Measurements from ENCODE around the gene MEPCE.

MEPCE gene

DNA sequence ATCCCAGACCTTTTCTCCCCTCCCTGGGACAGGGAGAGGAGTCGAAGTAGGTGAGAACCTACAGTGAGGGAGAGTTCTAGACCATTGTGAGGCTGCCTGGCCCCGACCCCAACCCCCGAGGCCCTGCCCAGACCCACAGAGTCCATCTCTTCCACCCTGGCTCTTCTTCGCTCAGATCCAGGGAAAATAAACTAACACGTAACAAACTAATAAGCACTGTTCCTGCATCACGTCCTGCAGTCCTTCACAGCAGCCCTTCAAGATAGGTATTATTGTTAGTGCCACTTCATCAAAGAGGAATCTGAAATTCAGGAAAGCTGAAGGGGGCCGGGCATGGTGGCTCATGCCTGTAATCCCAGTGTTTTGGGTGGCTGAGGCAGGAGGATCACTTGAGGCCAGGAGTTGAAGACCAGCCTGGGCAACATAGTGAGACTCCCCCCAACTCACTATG, 34.6 kb downstream of the MEPCE start, which contains the start of gene SPACDR:
SPACDR (minus strand) TSS at position 51 of the 451 bp plus-strand sequence. CDS start 235 bp downstream, outside the sequence.
- no peak for DNase-seq (ENCODE audit: low spot score)

DNA sequence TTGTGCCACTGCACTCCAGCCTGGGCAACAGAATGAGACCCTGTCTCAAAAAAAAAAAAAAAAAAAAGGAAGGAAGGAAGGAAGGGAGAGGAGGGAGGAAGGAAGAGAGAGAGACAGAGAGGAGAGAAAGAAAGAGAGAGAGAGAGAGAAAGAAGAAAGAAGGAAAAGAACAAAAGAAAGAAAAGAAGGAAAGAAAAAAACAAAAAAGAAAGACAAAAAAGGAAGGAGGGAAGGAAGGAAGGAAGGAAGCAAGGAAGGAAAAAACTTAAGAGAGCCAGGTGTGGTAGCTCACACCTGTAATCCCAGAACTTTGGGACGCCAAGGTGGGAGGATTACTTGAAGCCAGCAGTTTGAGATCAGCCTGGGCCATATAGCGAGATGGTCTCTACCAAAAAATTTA, 35.2 kb downstream of the MEPCE start:
- DNase-seq (ENCODE audit: low spot score), result no peak

DNA sequence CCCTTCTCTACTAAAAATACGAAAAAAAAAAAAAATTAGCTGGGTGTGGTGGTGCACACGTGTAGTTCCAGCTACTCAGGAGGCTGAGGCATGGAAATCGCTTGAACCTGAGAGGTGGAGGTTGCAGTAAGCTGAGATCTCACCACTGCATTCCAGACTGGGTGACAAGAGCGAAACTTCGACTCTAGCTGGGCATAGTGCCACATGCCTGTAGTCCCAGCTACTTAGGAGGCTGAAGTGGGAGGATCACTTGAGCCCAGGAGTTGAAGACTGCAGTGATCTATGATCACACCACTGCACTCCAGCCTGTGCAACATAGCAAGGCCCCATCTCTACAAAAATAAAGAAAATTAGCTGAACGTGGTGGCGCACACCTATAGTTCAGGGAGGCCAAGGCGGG, 35.7 kb downstream of the MEPCE start:
- no peak for DNase-seq (ENCODE audit: low spot score)

DNA sequence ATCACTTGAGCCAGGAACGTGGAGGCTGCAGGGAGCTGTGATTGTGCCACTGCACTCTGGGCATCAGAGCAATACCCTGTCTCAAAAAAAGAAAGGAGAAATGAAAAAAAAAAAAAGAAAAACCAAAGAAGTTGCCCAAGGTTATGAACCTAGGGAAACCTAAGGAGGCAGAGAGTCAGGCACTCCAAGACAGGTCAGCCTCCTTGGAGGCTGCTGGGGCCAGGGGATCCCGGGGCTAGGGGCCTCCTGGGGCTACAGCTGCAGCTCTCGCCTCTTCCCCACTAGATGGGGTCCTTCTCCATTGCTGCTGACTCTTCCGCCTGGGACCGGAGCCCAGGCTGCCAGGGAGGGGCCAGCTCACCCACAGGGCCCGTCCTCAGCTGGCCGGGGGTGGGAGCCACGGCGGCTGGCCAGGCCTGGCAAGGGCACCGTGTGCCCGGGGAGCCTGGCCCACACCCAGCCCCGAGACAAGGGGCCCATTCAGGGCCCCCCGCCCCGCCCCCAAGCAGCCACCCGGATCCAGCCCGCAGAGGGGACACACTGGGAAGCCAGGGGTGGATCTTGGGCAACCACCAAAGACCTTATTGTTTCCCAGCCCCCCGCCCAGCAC, 36.2 kb downstream of the MEPCE start:
- peak; percentile 55 for DNase-seq (ENCODE audit: low spot score)

DNA sequence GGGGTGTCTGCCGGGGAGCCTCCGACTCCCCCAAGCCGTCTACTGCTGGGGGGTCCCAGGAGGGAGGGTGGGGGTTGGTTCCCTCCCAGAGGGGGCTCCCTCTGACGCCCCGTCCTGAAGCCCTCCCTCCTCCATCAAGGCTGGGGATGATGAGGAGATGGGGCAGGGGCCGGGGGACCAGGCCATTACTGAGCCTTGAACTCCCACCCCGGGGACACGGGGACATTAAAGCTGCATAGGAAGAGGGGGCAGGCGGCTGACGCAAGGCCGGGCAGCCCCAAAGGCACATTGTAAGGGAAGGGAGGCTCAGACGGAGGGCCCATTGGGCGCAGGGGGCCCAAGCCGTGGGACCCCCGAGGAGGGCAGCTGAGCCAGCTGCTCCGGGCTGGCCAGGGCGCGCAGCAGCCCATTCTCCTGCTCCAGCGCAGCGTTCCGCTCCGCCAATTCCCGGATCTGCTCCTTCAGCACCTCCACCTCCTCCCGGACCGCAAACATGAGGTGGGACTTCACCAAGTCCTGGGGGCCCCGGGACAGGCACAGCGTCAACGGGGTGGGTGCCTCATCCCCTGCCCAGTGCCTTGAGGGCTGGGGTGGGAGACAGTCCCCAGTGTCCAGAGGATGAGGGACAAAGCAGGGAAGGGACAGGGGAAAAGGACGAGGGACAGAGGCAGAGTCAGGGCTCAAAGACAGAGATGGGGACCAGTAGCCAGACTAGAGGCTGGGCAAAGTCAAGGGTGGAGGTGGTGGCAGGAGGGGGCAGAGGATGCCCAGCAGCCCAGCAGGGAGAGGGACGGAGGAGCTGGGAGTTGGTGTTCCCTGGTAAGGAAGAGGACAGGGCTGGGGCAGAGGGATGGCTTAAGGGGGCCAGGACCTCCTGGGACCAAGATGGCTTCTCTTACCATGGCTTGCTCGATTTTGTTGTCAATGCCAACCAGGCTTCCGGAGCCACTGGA, 37.3 kb downstream of the MEPCE start:
- no peak for DNase-seq (ENCODE audit: low spot score)

DNA sequence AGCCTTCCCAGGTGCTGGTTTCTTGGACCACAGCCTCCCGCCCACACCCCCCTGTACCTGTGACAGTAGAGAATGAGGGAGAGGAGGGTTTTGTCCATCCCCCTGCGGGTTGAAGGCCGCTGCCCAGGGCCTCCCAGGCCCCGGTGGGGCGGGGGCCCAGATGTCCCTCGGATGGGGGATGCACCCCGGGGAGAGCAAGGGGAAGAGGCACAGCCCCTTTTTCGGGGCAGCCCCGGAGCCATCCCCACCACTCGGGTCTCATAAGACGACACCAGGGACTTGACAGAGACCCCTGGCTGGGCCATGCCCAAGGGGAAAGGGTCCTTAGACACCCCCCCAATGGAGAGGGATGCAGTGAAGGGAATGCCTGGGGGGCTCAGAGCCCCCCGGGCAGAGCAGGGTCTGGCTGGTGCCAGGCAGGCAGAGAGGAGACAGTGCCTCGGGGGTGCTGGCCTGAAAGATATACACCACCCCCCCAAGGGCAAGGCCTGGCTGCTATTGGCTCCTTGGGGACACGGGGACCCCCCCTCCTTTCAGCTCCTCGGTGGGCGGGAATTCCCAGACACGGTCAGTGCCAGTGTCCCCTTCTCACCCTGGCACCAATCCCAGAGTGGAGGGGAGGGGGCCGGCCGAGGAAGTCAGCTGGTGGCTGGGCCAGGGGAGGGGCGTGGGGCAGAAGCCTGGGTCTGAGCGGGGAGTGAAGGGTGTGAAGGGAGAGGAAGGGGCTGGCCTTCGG, 38.2 kb downstream of the MEPCE start:
- DNase-seq (ENCODE audit: low spot score), result no peak

DNA sequence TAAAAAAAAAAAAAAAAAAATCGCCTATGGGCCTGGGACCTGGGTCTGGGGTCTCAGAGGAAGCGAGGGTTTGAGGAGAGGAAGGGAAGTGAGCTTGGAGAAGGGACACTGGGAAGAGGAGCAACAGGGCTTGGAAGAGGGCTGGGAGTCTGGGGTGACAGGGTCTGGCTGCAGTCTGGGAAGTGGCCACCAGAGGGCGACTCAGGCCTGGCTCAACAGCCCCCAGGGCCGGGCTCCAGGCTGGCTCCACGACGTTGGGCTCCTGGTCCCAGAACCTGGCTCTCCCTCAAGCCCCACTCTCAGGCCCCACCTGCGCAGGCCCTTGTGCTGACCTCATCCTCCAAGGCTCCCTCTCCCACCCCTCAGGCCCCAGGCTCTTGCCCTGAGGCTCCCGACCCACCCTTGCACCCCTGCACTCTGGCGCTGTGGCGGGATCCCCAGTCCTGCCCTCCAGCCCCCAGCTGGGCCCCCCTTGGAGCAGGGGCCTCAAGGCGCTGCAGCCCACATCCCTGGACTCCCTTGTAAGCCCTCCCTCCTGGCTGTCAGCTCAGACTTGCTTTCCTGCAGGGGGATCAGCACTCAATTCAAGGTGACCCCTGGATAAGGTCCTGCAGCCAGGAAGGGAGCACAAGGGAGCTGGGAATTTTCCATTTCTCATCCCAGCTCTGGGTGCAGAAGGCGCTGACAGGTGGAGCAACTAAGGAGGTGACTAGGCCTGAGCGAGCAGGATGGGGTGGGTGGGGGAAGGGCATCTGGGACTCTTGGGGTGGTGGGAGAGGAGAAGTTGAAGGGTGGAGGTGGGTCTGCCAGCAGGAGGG, 39.8 kb downstream of the MEPCE start:
- peak; percentile 85 for DNase-seq (ENCODE audit: low spot score)

DNA sequence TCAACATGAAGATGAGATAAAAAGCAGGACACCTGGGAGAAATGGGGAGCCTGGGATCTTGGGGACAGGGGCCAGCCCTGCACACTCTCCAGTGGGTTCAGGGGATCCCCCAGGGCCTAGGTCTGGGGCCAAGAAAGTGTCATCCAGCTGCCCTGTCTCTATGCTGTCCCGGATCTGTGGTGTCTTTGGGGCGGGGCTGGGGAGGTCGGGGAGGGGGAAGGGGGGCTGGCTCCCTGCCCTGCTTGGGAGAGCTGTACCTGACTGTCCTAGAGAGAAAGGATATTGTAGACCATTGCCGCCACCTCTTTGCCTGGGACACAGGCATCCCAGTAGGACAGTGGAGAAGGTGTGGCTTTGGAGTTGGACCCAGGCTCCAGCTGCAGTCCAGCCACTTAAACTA, 41.4 kb downstream of the MEPCE start:
- no peak for DNase-seq (ENCODE audit: low spot score)

DNA sequence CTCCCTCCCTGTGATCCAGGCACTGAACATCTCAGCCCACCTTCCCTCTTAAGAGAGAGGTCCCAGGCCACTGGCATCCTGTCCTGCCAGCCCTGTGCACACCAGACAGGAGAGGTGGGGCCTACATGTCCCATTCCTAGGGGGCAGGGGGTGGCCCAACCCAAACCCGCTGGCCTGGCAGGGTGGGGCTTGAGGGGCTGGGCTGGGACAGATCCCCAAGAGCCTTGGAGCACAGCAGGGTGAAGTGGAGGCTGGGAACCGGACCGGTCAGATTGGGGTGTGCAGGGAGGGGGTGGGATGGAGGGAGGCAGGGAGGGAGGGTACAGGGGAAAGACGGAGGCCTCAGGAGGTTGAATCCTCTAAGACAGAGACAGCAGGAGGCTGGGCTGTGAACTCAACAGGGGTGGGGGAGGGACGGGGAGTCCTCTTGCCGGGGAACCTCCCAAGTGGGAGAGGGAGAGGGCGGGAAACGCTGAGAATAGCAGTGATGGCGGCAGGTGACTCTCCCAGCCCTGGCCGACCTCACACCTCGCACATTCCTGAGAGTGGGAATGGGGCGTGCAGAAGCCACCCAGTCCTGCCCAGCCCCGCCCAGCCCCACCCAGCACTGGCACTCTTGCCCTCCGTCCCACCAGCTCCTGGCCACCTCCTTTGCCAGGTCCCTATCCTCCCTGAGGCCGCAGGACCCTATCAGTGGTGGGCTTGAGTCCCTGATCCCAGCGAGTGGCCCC, 42.7 kb downstream of the MEPCE start:
- no peak for DNase-seq (ENCODE audit: low spot score)

DNA sequence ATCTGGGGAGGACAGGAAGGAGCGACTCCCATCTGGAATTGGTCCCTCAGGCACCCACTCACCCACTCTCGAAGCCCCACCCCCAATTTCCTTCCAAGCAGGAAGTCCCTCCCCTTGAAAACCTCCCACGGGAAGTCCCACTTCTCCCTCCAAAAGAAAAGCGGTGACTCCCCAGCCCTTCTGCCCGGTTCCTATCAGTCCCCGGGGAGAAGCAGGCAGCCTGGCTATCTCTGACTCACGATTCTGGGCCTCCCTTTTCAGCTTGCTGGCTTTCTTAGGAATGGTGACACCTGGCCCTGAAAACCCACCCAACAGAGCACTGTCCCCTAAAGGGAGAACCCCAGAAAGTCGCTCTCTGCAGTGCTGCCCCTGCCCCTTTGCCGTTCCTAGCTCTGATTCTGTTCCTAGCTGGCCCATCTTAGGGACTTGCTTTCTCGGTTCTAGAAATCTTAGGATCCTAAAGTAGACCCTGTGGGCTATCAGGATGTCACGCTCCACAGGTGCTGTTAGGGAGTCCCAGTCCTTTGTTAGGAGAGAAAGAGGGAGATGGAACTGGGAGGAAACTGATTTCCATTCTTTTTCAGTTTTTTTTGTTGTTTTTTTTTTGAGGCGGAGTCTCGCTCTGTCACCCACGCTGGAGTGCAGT, 43.3 kb downstream of the MEPCE start:
- no peak for DNase-seq (ENCODE audit: low spot score)

DNA sequence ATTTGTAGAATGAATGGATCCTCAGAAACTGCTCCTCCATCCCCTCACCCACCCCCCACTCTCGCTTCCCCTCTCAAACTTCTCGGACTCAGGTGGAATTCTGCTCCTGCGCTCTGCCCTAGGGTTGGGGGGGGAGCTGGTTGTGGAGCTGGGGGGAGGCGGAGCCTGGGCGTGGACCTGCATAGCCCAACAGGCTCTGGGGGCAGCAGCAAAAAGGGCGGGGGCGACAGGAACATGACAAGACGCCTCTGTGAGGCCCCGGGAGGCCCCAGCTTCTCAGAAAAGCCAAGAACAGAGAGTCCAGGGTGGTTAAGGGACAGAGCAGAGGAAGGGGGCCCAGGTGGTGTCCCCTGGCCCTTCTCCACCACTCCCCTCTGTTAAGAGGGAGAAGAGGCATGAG, 45.9 kb downstream of the MEPCE start:
- DNase-seq (ENCODE audit: low spot score), result no peak

DNA sequence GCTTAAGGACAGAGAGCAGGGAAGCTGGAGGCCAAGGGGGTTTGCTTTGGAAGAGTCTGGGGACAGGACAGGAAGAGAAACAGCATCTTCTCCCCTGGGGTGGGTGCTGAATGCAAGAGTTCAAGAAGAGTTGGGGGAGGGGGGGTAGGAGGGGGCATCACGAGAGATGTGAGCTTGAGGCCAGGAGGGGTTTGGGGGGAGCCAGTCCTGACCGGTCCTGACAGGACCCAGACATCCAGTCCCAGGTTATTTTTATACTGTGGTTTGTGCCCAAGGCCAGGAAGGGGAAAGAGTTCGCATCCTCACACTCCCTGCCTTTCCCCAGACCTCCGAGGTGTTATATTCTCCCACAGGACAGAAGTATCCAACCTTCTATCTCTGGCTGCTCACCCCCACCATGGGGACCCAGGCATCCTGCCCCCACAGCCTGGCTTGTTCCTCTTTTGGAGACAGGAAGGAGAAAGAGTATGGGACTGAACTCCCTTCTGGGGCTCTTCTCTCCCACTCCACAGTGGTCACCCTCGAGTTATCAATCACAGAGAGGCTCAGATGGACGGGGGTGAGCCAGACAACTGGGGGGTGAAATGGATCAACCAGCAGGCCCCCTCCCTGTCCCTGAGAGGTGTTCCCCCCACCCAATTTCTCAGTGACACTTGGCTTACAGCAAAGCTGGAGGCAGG, 46.6 kb downstream of the MEPCE start:
- DNase-seq (ENCODE audit: low spot score), result no peak

DNA sequence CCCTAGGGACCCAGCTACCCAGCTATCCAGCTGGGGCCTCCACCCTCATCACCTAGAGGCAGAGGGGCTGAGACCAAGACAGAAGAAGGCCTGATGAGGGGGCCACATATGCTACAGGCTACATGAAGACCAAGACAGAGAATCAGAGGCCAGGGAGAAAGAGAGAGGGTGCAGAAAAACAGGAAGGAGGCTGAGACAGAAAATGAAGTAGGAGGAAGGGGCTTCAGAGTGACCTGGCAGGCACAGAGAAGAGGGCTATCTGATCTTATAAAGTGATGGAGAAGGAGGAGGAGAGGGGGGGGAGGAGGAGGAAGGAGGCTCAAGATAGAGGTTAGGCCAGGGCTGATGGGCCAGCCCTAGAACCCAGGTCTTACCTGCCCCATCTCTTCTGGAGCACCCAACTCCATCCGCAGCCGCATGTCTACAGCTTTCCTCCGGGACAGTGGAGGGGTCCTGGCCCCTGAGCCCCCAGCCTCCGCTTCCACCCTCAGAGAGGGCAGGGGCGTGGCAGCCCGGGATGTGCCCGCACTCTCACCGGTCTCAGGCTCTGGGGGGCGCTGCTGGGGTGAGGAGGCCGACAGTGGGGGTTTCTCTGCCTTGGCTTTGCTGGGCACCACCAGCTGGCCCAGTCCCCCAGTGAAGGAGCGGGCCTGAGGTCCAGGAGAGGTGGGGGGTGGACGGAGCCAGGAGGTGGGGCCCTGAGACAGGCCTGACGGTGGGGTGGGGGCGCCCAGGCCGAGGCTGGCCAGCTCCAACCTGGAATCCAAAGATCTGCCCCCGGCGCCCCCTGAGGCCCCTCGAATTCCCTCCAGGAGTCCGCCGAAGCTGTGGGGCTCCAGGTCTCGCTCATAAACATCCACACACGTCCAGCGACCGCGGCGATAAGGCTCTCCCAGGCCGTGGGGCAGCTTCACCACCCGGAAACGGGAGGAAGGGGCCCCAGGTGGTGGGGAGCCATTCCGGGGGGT, 47.6 kb downstream of the MEPCE start:
- no peak for DNase-seq (ENCODE audit: low spot score)

DNA sequence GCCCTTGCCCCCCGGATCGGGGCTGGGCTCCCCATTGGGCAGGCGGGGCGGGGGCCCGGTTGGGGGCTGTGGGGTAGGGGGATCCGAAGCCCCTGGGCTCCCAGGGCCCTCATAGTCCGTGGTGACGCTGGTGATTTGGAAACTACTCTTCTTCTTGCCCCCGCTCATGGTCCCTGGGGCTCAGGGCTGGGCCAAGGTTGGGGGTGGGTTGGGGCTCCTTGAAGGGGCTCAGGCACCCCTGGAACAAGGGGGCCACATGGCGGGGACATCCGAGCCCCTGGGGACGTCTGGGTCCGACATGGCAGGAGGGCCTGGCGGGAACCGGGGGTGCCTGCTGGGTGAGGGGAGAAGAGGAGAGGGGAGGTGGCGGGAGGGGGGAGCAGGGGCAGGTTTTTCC, 48.2 kb downstream of the MEPCE start:
- no peak for DNase-seq (ENCODE audit: low spot score)

DNA sequence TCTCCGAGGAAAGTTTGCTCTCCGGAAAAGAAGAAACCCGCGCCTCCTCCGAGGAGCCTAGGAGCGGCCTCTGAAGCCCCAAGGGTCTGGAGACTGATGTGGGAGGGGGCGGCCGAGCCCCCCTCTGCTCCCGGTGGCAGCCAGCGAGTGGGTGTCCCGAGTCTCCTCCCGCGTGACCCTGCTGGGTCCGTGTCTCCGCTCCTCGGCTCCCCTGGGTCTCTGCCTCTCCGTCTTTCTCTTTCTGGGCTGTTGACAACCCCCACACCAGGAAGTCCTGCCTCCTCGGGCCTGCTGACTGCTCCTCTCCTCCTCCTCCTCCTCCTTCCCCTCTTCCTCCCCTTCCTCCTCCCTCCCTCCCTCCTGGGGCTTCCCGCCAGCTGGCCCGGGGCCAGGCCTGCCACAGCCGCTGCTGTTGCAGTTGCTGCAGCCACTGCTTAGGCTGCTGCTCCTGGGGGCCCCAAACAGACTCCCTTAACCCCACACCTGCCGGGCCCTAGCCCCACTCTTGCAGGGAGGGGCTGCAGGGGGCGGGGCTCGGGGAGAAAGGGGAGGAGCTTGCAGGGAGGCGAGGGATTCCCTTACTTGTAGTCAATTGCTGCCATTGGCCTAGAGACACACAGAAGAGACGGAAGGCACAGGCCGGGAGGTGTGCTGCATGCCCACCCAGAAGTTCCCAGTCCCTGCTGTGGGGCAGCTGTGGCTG, 49.5 kb downstream of the MEPCE start, which contains the start of gene TSC22D4:
TSC22D4 (minus strand) TSS at position 257 of the 703 bp plus-strand sequence. CDS start 1,176 bp downstream, outside the sequence.
- DNase-seq (ENCODE audit: low spot score), result peak; percentile 96

DNA sequence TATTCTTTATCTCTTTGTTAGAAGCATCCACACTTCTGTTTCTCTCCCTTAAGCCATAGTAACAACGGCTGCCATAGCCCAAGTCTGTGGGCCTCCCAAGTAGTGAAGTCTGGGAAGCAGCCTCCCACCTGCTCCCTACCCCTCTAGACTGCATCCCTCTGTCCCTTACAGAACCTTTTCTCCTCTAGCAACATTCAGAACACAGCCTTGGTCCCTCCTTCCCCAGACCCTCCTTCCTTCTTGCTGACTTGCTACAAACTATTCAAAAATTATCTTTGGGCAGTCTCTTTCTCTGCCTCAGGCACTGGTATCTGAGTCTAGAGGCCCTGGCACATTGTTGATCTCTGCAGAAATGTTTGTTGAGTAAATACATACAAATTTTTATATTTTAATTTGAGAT, 51.8 kb downstream of the MEPCE start:
- DNase-seq (ENCODE audit: low spot score), result no peak

DNA sequence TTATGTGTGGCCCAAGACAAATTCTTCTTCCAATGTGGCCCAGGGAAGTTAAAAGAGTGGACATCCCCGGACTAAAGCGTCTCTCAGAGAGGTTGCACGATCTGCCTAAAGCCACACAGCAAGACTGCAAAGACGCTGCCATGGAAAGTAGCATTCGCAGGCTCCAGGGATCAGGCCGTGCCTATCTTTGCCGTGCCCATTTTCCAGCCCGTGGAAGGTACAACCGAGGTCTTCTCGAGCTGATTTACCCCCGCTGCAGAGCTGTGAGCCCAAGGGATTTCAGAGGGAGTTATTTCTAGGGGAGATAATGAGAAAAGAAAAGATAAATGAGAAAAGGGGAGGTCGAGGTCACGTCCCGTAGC, 53.1 kb downstream of the MEPCE start:
- DNase-seq (ENCODE audit: low spot score), result no peak
